Measurements from ENCODE around the gene CUL1. TPM values are rescaled to one million over a fixed set of nuclear protein-coding genes. Genes with fewer than 3 reads are reported as not detected.

The CUL1 gene
- total and polyA plus RNA-seq, 3 experiments from 2014 or later = 58.3 to 93.4 (median 92.2) TPM

DNA sequence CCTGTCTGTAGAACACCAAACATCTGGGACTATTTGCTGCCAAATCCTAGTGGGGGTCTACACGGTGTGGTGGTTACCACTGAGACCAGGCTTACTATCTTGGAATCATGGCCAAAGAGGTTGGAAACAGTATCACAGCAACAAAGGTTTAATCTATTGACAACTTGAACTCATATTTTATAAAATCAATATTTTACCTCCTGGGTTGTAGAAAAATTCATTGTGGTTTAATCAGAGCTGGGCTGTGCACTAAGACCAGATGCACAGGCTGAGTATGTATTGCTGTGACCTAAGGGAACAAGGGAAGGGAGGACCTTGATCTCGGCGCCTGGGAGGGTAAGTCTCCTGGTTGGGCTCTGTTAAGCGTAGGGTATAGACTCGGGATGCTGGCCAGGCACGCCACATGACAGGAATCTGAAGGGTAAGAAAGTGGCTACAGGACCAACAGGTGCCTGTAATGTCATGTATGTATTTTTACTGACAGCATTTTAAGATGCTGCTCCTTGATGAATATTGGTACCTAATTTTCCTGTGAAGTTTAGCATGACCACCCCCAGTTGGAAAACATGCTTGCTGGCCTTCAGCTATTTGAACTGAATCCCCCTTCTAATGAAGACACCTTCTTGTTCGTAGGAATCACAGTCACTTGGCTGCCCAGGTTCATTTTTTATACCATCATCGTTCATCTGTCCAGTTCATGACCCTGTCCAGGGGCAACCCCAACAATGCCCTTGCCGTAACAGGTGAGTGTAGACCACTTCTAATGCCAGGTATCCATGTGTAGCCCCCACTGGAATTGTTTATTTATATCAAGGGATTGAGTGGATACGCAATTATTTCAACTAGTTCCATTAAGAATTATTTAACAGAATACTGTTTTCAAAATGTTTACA lies 105.9 kb downstream of the CUL1 start:
- H3K27ac Mint-ChIP-seq = peak overlapping the region in 3 of 8 donors; percentile 34 to 67 (median 53)
- no peaks in the 10 kb centered on the region for H3K9me3 ChIP-seq (ENCODE audit: low read length)
- no peaks in the 10 kb centered on the region for H3K27me3 Mint-ChIP-seq
- peaks cover 11 to 60% (median 21%) of the 10 kb centered on the region in 3 donors for H3K36me3 Mint-ChIP-seq
- H3K36me3 ChIP-seq (ENCODE audit: insufficient read depth, low read length) = peaks cover 18% of the 10 kb centered on the region
- no peak overlapping the region for H3K4me3 ChIP-seq (ENCODE audit: low read length)
- H3K4me1 Mint-ChIP-seq = peaks cover 0 to 2% (median 0%) of the 10 kb centered on the region in 3 donors
- no peak for DNase-seq
- no peaks in the 10 kb centered on the region for H3K27me3 ChIP-seq (ENCODE audit: insufficient read depth, low read length, poor library complexity, severe bottlenecking)
- H3K4me3 Mint-ChIP-seq = no peak overlapping the region
- no peak overlapping the region for H3K27ac ChIP-seq (ENCODE audit: low read depth, low read length)
- H3K4me1 ChIP-seq (ENCODE audit: insufficient read depth, low read length) = no peaks in the 10 kb centered on the region
- POLR2A ChIA-PET = no interaction called here
- CTCF ChIA-PET = no interaction called here
- no peaks in the 10 kb centered on the region for H3K9me3 Mint-ChIP-seq

DNA sequence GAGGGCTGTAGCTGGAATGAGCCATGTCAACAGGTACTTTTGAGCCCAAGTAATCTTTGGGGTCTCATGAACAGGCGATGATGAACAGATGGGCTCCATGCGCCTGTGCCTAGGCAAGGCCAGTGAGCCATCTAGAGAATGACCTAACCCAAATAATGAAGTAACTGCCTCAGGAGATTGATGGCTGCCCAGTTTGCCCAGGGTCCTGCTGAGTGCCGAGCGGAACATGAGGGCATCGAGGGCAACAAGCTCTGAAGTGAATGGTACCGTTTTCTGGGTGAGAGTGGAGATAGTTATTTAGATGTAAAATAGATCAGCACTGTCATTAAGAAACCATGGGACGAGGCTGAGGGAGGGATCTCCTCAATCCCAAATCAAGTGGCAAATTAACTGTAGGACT lies 107.5 kb downstream of the CUL1 start:
- peaks cover 0 to 57% (median 17%) of the 10 kb centered on the region in 3 donors for H3K36me3 Mint-ChIP-seq
- CTCF ChIA-PET = no interaction called here
- POLR2A ChIA-PET = no interaction called here

DNA sequence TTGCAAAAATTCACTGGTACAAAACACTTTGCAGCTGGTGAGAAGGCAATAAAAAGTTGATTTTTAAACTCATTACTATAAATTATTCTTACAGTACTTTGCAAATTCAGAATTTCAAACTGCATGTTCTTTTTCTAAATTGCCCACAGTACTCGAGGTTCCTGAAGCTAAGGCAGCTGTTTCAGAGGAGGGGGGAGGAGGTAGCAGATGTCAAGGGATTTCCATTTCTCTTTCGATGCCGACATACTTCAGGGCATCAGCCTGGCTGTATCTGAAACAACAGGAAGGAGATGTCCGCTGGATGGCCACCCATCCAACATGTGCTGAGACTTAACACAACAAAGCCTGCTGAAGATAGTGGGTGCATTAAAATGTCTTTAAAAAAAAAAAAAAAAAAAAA lies 108.7 kb downstream of the CUL1 start:
- H3K36me3 Mint-ChIP-seq = peaks cover 0 to 51% (median 16%) of the 10 kb centered on the region in 3 donors
- no peaks in the 10 kb centered on the region for H3K9me3 ChIP-seq (ENCODE audit: low read length)
- H3K27ac Mint-ChIP-seq = peak overlapping the region in 2 of 8 donors; percentile 8 to 75
- H3K9me3 Mint-ChIP-seq = no peaks in the 10 kb centered on the region
- H3K4me3 Mint-ChIP-seq = no peak overlapping the region
- H3K4me3 ChIP-seq (ENCODE audit: low read length) = no peak overlapping the region
- peaks cover 16% of the 10 kb centered on the region for H3K36me3 ChIP-seq (ENCODE audit: insufficient read depth, low read length)
- no peak overlapping the region for H3K27ac ChIP-seq (ENCODE audit: low read depth, low read length)
- POLR2A ChIA-PET = no interaction called here
- no peaks in the 10 kb centered on the region for H3K27me3 ChIP-seq (ENCODE audit: insufficient read depth, low read length, poor library complexity, severe bottlenecking)
- H3K4me1 Mint-ChIP-seq = peaks cover 0 to 1% (median 0%) of the 10 kb centered on the region in 3 donors
- H3K4me1 ChIP-seq (ENCODE audit: insufficient read depth, low read length) = no peaks in the 10 kb centered on the region
- no peak for DNase-seq
- no peaks in the 10 kb centered on the region for H3K27me3 Mint-ChIP-seq
- CTCF ChIA-PET = no interaction called here

More for the DNA sequence above, 107.5 kb downstream of the CUL1 start:
- Histone ChIP-seq H3K4me1 (ENCODE audit: insufficient read depth, low read length) (no peaks in the 10 kb centered on the region), H3K36me3 (ENCODE audit: insufficient read depth, low read length) (peaks cover 16% of the 10 kb centered on the region), H3K27ac (ENCODE audit: low read depth, low read length) (no peak overlapping the region), H3K9me3 (ENCODE audit: low read length) (no peaks in the 10 kb centered on the region), H3K27me3 (ENCODE audit: insufficient read depth, low read length, poor library complexity, severe bottlenecking) (no peaks in the 10 kb centered on the region), H3K4me3 (ENCODE audit: low read length) (no peak overlapping the region)
- Mint-ChIP-seq H3K27ac (peak overlapping the region in 1 of 8 donors; percentile 1), H3K4me3 (no peak overlapping the region), H3K27me3 (no peaks in the 10 kb centered on the region), H3K9me3 (no peaks in the 10 kb centered on the region), H3K4me1 (peaks cover 0 to 2% (median 0%) of the 10 kb centered on the region in 3 donors)
- DNase-seq = no peak

GRCh38 chr7:148809856-148810255 lies 111.2 kb downstream of the CUL1 start:
- Mint-ChIP-seq H3K27ac (peak overlapping the region in 2 of 8 donors; percentile 7 to 29), H3K27me3 (no peaks in the 10 kb centered on the region), H3K4me3 (no peak overlapping the region), H3K9me3 (no peaks in the 10 kb centered on the region), H3K4me1 (peaks cover 4 to 11% (median 6%) of the 10 kb centered on the region in 3 donors), H3K36me3 (peaks cover 0 to 51% (median 14%) of the 10 kb centered on the region in 3 donors)
- ChIA-PET CTCF (no interaction called here), POLR2A (no interaction called here)
- Histone ChIP-seq H3K27me3 (ENCODE audit: insufficient read depth, low read length, poor library complexity, severe bottlenecking) (no peaks in the 10 kb centered on the region), H3K4me1 (ENCODE audit: insufficient read depth, low read length) (peaks cover 4% of the 10 kb centered on the region), H3K4me3 (ENCODE audit: low read length) (no peak overlapping the region), H3K36me3 (ENCODE audit: insufficient read depth, low read length) (peaks cover 16% of the 10 kb centered on the region), H3K27ac (ENCODE audit: low read depth, low read length) (no peak overlapping the region), H3K9me3 (ENCODE audit: low read length) (no peaks in the 10 kb centered on the region)
- DNase-seq = no peak

GRCh38 chr7:148811892-148812291 lies 113.2 kb downstream of the CUL1 start:
- H3K9me3 Mint-ChIP-seq = no peaks in the 10 kb centered on the region
- ChIA-PET CTCF (interaction anchor here (1.0 kb wide), 1 partner anchor 12 kb away, joined by 3 read pairs; no protein-coding TSS in a partner anchor), POLR2A (no interaction called here)
- no peaks in the 10 kb centered on the region for H3K27me3 ChIP-seq (ENCODE audit: insufficient read depth, low read length, poor library complexity, severe bottlenecking)
- no peaks in the 10 kb centered on the region for H3K9me3 ChIP-seq (ENCODE audit: low read length)
- no peak overlapping the region for H3K27ac Mint-ChIP-seq
- H3K4me1 Mint-ChIP-seq = peaks cover 4 to 11% (median 6%) of the 10 kb centered on the region in 3 donors
- H3K4me3 ChIP-seq (ENCODE audit: low read length) = no peak overlapping the region
- peaks cover 16% of the 10 kb centered on the region for H3K36me3 ChIP-seq (ENCODE audit: insufficient read depth, low read length)
- H3K27ac ChIP-seq (ENCODE audit: low read depth, low read length) = no peak overlapping the region
- H3K4me3 Mint-ChIP-seq = no peak overlapping the region
- H3K36me3 Mint-ChIP-seq = peaks cover 0 to 41% (median 13%) of the 10 kb centered on the region in 3 donors
- no peaks in the 10 kb centered on the region for H3K27me3 Mint-ChIP-seq
- H3K4me1 ChIP-seq (ENCODE audit: insufficient read depth, low read length) = peaks cover 4% of the 10 kb centered on the region
- DNase-seq = no peak

- Histone ChIP-seq H3K27me3 (ENCODE audit: insufficient read depth, low read length, poor library complexity, severe bottlenecking) (no peaks in the 10 kb centered on the region), H3K27ac (ENCODE audit: low read depth, low read length) (no peak overlapping the region), H3K4me1 (ENCODE audit: insufficient read depth, low read length) (peaks cover 4% of the 10 kb centered on the region), H3K36me3 (ENCODE audit: insufficient read depth, low read length) (peaks cover 8% of the 10 kb centered on the region), H3K9me3 (ENCODE audit: low read length) (no peaks in the 10 kb centered on the region), H3K4me3 (ENCODE audit: low read length) (no peak overlapping the region)
- ChIA-PET CTCF (no interaction called here), POLR2A (no interaction called here)
- peak overlapping the region in 1 of 8 donors; percentile 48 for H3K27ac Mint-ChIP-seq
- H3K27me3 Mint-ChIP-seq = no peaks in the 10 kb centered on the region
- no peak overlapping the region for H3K4me3 Mint-ChIP-seq
- H3K4me1 Mint-ChIP-seq = peaks cover 4 to 11% (median 6%) of the 10 kb centered on the region in 3 donors
- no peaks in the 10 kb centered on the region for H3K9me3 Mint-ChIP-seq
- H3K36me3 Mint-ChIP-seq = peaks cover 0 to 38% (median 13%) of the 10 kb centered on the region in 3 donors
- DNase-seq = no peak
Measured at GRCh38 chr7:148813890-148814289, 115.2 kb downstream of the CUL1 start.

DNA sequence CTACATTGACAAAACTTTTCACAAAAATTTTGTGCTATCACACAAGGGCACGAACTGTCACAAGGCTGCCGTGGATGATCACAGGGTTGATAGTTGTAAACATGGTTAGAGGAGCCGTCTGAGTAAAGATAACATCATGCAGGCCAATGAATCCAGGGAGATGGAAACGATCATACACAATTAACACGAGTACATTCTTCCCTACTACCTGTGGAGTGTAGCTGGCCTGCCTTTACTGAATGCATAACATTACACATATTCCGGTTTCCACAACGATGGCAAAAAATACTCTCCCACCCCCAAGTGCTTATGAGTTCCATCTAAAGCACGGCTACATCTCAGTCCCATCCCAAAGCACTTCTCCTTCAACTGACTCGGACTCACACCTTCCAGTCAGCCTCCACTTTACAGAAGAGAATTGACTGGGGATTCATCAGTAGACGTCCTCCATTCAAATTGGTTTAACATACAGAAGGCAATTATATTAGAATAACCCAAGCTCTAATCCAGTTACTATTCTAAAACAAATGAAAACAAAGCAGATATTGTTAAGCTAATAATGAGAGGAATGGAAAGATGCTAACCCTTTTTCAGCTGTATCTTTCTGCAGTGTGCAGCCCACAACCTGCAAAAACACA lies 116.3 kb downstream of the CUL1 start:
- H3K9me3 ChIP-seq (ENCODE audit: low read length) = no peaks in the 10 kb centered on the region
- H3K27ac ChIP-seq (ENCODE audit: low read depth, low read length) = no peak overlapping the region
- no peaks in the 10 kb centered on the region for H3K9me3 Mint-ChIP-seq
- H3K27ac Mint-ChIP-seq = no peak overlapping the region
- DNase-seq = no peak
- H3K4me1 Mint-ChIP-seq = peaks cover 4 to 11% (median 6%) of the 10 kb centered on the region in 3 donors
- H3K4me3 ChIP-seq (ENCODE audit: low read length) = no peak overlapping the region
- H3K36me3 ChIP-seq (ENCODE audit: insufficient read depth, low read length) = peaks cover 4% of the 10 kb centered on the region
- ChIA-PET POLR2A (no interaction called here), CTCF (no interaction called here)
- H3K27me3 Mint-ChIP-seq = no peaks in the 10 kb centered on the region
- H3K4me1 ChIP-seq (ENCODE audit: insufficient read depth, low read length) = peaks cover 4% of the 10 kb centered on the region
- H3K4me3 Mint-ChIP-seq = no peak overlapping the region
- H3K36me3 Mint-ChIP-seq = peaks cover 0 to 32% (median 10%) of the 10 kb centered on the region in 3 donors
- no peaks in the 10 kb centered on the region for H3K27me3 ChIP-seq (ENCODE audit: insufficient read depth, low read length, poor library complexity, severe bottlenecking)

GRCh38 chr7:148815612-148816011 lies 116.9 kb downstream of the CUL1 start:
- CTCF ChIA-PET = no interaction called here
- H3K4me3 ChIP-seq (ENCODE audit: low read length) = no peak overlapping the region
- H3K36me3 ChIP-seq (ENCODE audit: insufficient read depth, low read length) = no peaks in the 10 kb centered on the region
- H3K4me1 ChIP-seq (ENCODE audit: insufficient read depth, low read length) = peaks cover 4% of the 10 kb centered on the region
- no peak for DNase-seq
- H3K27ac ChIP-seq (ENCODE audit: low read depth, low read length) = no peak overlapping the region
- H3K9me3 ChIP-seq (ENCODE audit: low read length) = no peaks in the 10 kb centered on the region
- H3K9me3 Mint-ChIP-seq = no peaks in the 10 kb centered on the region
- H3K27me3 Mint-ChIP-seq = no peaks in the 10 kb centered on the region
- peaks cover 0 to 31% (median 6%) of the 10 kb centered on the region in 3 donors for H3K36me3 Mint-ChIP-seq
- H3K27ac Mint-ChIP-seq = peak overlapping the region in 1 of 8 donors; percentile 17
- peaks cover 4 to 11% (median 6%) of the 10 kb centered on the region in 3 donors for H3K4me1 Mint-ChIP-seq
- H3K27me3 ChIP-seq (ENCODE audit: insufficient read depth, low read length, poor library complexity, severe bottlenecking) = no peaks in the 10 kb centered on the region
- H3K4me3 Mint-ChIP-seq = no peak overlapping the region
- POLR2A ChIA-PET = interaction anchor here (0.6 kb wide), 1 partner anchor 40 kb away, joined by 7 read pairs; no protein-coding TSS in a partner anchor
